Activated CD4-positive, alpha-beta memory T cell treated with anti-CD3 and anti-CD28 coated beads for 36 hours (primary cell): ENCODE results near the gene RAB40A. TPM values are rescaled to one million over a fixed set of nuclear protein-coding genes. Genes with fewer than 3 reads are reported as not detected.

Source experiments
- total RNA-seq, 2 experiments: library from RNA; stranded (reverse); gene quantifications; one replicate each; pipeline ENCODE4 v1.2.3, GENCODE V29; 2021

Gene RAB40A
- total RNA-seq, 2 experiments from 2014 or later, result 0.10 TPM; not detected in 1

Other genes with a start within 250 kb of the RAB40A start
- not detected for gene TCEAL5, start 242.7 kb downstream of the RAB40A start, total RNA-seq
- 10 to 100 TPM; 11.3 to 12.1 TPM for gene BEX2, start 208.5 kb downstream of the RAB40A start, total RNA-seq
- gene TCEAL7, start 189.2 kb downstream of the RAB40A start, total RNA-seq, result not detected
- 1 to 10 TPM; 2.3 to 2.6 TPM for gene TCEAL9, start 163.0 kb downstream of the RAB40A start, total RNA-seq
- 10 to 100 TPM; 24.5 to 26.6 TPM for gene BEX3, start 143.0 kb downstream of the RAB40A start, total RNA-seq
- 10 to 100 TPM; 12.4 to 13.3 TPM for gene TCEAL4, start 66.0 kb upstream of the RAB40A start, total RNA-seq
- 1 to 10 TPM; 4.8 to 5.6 TPM for gene TCEAL3, start 88.5 kb upstream of the RAB40A start, total RNA-seq
- 1 to 10 TPM; 7.8 to 8.4 TPM for gene TCEAL1, start 109.5 kb upstream of the RAB40A start, total RNA-seq
- 100 to 1,000 TPM; 184 to 191 TPM for gene MORF4L2, start 167.2 kb upstream of the RAB40A start, total RNA-seq
- under 1 TPM; 0.44 to 0.52 TPM for gene TMEM31, start 191.4 kb upstream of the RAB40A start, total RNA-seq